Adrenal gland (tissue), 12 donors: Measurements from ENCODE around the gene SMIM33. TPM values are rescaled to one million over a fixed set of nuclear protein-coding genes. Genes with fewer than 3 reads are reported as not detected.
"Not testable (repeated sequence)": the region's sequence is repeated elsewhere in the genome, so short reads cannot be mapped to it uniquely, and the experiment has no call there.

Experiments used
- DNase-seq, 7 donors: peaks; one replicate each; pipeline ENCODE4 v3.0.0-alpha.2; 2019 to 2020
- H3K27ac ChIP-seq, 5 donors: fragments of 200-600 bp; sonication (generic) in 4 of 5; 1 replicate in 3 of 5; 2 replicates in 2 of 5; pipeline versions ENCODE4 v1.5.1 to v1.8.0; 2016 to 2020; ENCODE audit warnings: mild to moderate bottlenecking in 1 of 5
- H3K27me3 ChIP-seq: fragments of 200-600 bp; 2 replicates; pipeline ENCODE4 v1.8.0; 2021
- H3K36me3 ChIP-seq, 2 donors: fragments of 200-600 bp; replicated peaks in 1 of 2; 1 replicate in 1 of 2; 2 replicates in 1 of 2; pipeline versions ENCODE4 v1.5.1 to v1.8.0; 2018 to 2022
- H3K4me1 ChIP-seq, 2 donors: fragments of 200-600 bp; replicated peaks in 1 of 2; 1 replicate in 1 of 2; 2 replicates in 1 of 2; pipeline versions ENCODE4 v1.5.1 to v1.8.0; 2018 to 2021
- H3K4me3 ChIP-seq, 4 donors: fragments of 200-600 bp; sonication (generic) in 3 of 4; one replicate each; pipeline ENCODE4 v1.5.1; 2016 to 2018
- H3K9me3 ChIP-seq, 3 donors: fragments of 200-600 bp; sonication (generic) in 1 of 3; replicated peaks in 1 of 3; 1 replicate in 2 of 3; 2 replicates in 1 of 3; pipeline versions ENCODE4 v1.5.1 to v1.8.0; 2016 to 2021
- CTCF ChIP-seq, 6 experiments: fragments of 450-650 bp in 4 of 6; fragments of 200-600 bp in 2 of 6; sonication (generic) in 1 of 6; IDR thresholded peaks; 1 replicate in 5 of 6; 2 replicates in 1 of 6; pipeline versions ENCODE4 v1.5.1 to v1.8.0; 2016 to 2021; ENCODE audit warnings: antibody characterized with exemption in 6 of 6, mild to moderate bottlenecking in 2 of 6, moderate library complexity in 1 of 6
- POLR2A ChIP-seq, 2 donors: fragments of 450-650 bp; IDR thresholded peaks; one replicate each; pipeline ENCODE4 v1.6.1; 2017; ENCODE audit warnings: antibody characterized with exemption in 2 of 2, mild to moderate bottlenecking in 2 of 2, moderate library complexity in 1 of 2
- WGBS, 4 donors: extraction: QIAGEN DNeasy Blood & Tissue Kit in 2 of 4; methylation state at CpG; one replicate each; pipeline versions ENCODE4 v1.1.5 to v1.1.7; 2013 to 2017; 5-methylcytosine and 5-hydroxymethylcytosine counted together
- intact Hi-C, 2 donors: fragments of 100-400 bp; cut with DNase I; formaldehyde crosslinking; loops; one replicate each; pipeline versions ENCODE4 v1.14.1 to v1.15.0; 2022 to 2023
- polyA plus RNA-seq, 3 donors: library from polyadenylated mRNA; stranded (reverse); fragments of 200-250 nt in 2 of 3; fragments of 350-450 nt in 1 of 3; fragmentation: Illumina TruSeq in 1 of 3; extraction: RNeasy Lipid Tissue Mini Kit (QIAGEN cat#74804) in 1 of 3; gene quantifications; one replicate each; pipeline ENCODE4 v1.2.3, GENCODE V29; 2013 to 2014
- total RNA-seq, 9 donors: library from RNA; depleted of rRNA in 4 of 9; stranded (reverse); fragments of >200 nt in 4 of 9; fragments of 120-200 nt in 1 of 9; fragmentation: NEBNext Ultra II Directional in 1 of 9; extraction: Animal tissue kit (Norgen Biotek cat#: 25700) in 1 of 9; gene quantifications; one replicate each; pipeline versions ENCODE4 v1.1.0 to v1.2.4, GENCODE V29; 2013 to 2023
- donor health status: healthy with polysubstance abuse.
- donor health status: Bipolar disorder and iron deficiency.
- donor health status: DM: yes; HTN: yes; CAD: no.
- donor health status: DM: no; HTN: no; CAD: no.
- donor health status: DM: no; HTN: no; CAD: no.
- donor health status: DM: yes; HTN: yes; CAD: no.

Gene SMIM33
- total and polyA plus RNA-seq, 12 donors: not detected

- TF ChIP-seq CTCF (IDR thresholded peaks at IDR 0.05): peak; percentile 39 to 79 (median 68)
- not testable (repeated sequence) for H3K9me3 ChIP-seq, H3K4me3 ChIP-seq, H3K27me3 ChIP-seq, H3K36me3 ChIP-seq, H3K4me1 ChIP-seq, H3K27ac ChIP-seq
- DNase-seq: peak; percentile 70 to 93 (median 76)
- 77 to 88% (median 79%) methylated on average over 4 to 5 of the region's 5 CpGs for WGBS, 4 donors
- intact Hi-C loops: loop anchor here (5.0 kb wide), 1 partner anchor 91 kb away; no protein-coding TSS in a partner anchor
These were observed 42.6 kb downstream of the SMIM33 start for GRCh38 chr5:139513434-139513833.

- 74 to 91% (median 85%) methylated on average over 6 of the region's 6 CpGs for WGBS, 4 donors
- H3K9me3 ChIP-seq: no peaks in the 10 kb centered on the region
- no peak for DNase-seq
- H3K4me3 ChIP-seq: no peak overlapping the region
- peaks cover 4% of the 10 kb centered on the region in 2 donors for H3K4me1 ChIP-seq
- no peak overlapping the region for H3K27ac ChIP-seq
- no peaks in the 10 kb centered on the region for H3K36me3 ChIP-seq
- TF ChIP-seq CTCF (IDR thresholded peaks at IDR 0.05) (no peak), POLR2A (IDR thresholded peaks at IDR 0.05) (no peak)
- no peaks in the 10 kb centered on the region for H3K27me3 ChIP-seq
- intact Hi-C loops: loop anchor here (5.0 kb wide), 1 partner anchor 92 kb away; no protein-coding TSS in a partner anchor
These were observed 43.2 kb downstream of the SMIM33 start for GRCh38 chr5:139513852-139514485.

GRCh38 chr5:139514486-139514856, 43.7 kb downstream of the SMIM33 start:
- no peak for TF ChIP-seq CTCF (IDR thresholded peaks at IDR 0.05)
- TF ChIP-seq POLR2A (IDR thresholded peaks at IDR 0.05): no peak
- no peak overlapping the region for H3K4me3 ChIP-seq
- no peak overlapping the region for H3K27ac ChIP-seq
- H3K4me1 ChIP-seq: peaks cover 4% of the 10 kb centered on the region in 2 donors
- no peaks in the 10 kb centered on the region for H3K9me3 ChIP-seq
- DNase-seq: no peak
- H3K36me3 ChIP-seq: no peaks in the 10 kb centered on the region
- WGBS, 4 donors: 70 to 87% (median 79%) methylated on average over 2 of the region's 2 CpGs
- intact Hi-C loops: loop anchor here (5.0 kb wide), 1 partner anchor 92 kb away; no protein-coding TSS in a partner anchor
- H3K27me3 ChIP-seq: no peaks in the 10 kb centered on the region

- Histone ChIP-seq H3K4me1 (peaks cover 4% of the 10 kb centered on the region in 2 donors), H3K36me3 (no peaks in the 10 kb centered on the region), H3K4me3 (peak overlapping the region in 3 of 4 donors; percentile 26 to 58 (median 38)), H3K9me3 (no peaks in the 10 kb centered on the region), H3K27ac (peak overlapping the region in 4 of 5 donors; percentile 71 to 91 (median 74)), H3K27me3 (no peaks in the 10 kb centered on the region)
- peak; percentile 78 to 98 (median 96) for TF ChIP-seq CTCF (IDR thresholded peaks at IDR 0.05)
- peak; percentile 42 to 58 for TF ChIP-seq POLR2A (IDR thresholded peaks at IDR 0.05)
- 5 to 10% (median 6%) methylated on average over 35 to 56 of the region's 56 CpGs for WGBS, 4 donors
- intact Hi-C loops: no loop called here
- DNase-seq: peak; percentile 86 to 96 (median 93)
These were observed 47.1 kb downstream of the SMIM33 start for GRCh38 chr5:139517683-139518564.
